ENCODE results near the gene TTC39B.
A peak's percentile ranks its signal among the peaks of the same experiment; 100 is the strongest.

The TTC39B gene

GRCh38 chr9:15300218-15300617 lies 6.8 kb downstream of the TTC39B start:
- no peak for DNase-seq

- DNase-seq, result peak; percentile 64
These were observed 7.6 kb downstream of the TTC39B start for GRCh38 chr9:15299374-15299939.

DNA sequence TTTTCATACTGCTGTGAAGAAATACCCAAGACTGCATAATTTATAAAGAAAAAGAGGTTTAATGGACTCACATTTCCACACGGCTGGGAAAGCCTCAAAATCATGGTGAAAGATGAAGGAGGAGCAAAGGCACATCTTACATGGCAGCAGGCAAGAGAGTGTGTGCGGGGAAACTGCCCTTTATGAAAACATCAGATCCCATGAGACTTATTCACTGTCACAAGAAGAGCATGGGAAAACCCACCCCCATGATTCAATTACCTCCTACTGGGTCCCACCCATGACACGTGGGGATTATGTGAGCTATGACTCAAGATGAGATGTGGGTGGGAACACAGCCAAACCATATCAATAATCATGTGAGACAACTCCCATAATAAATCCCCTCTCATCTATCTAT lies 8.7 kb downstream of the TTC39B start:
- no peak for DNase-seq

DNA sequence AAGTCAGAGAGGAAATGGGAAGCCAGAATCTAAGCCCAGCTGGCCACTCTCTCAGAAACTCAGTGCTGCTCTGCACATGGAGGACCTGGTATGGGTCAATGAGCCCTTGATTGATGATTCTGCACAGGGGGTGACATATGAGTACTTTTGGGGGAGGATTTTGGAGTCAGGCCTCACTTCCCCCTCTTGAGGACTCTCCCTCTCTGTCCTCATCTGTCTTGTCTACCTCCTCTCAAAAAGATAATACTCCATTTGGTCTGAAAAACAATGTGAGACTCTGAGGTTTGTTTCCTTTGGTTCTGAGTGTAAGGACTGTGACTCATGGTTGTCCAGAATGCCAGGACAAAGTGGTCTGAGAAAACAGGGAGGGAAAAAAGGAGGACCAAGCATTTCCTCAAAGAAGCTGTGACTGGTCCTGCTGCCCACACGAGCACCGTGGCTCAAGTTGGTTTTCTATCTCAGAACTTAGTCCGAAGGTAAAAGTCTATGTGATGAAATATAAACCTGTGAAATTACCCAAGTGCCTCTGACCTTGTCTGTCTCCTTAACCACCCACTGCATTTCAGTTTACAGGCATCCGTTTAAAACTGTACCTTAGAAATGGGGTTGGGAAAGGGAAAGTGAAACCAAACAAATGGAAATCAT lies 11.1 kb downstream of the TTC39B start:
- peak; percentile 21 for DNase-seq

DNA sequence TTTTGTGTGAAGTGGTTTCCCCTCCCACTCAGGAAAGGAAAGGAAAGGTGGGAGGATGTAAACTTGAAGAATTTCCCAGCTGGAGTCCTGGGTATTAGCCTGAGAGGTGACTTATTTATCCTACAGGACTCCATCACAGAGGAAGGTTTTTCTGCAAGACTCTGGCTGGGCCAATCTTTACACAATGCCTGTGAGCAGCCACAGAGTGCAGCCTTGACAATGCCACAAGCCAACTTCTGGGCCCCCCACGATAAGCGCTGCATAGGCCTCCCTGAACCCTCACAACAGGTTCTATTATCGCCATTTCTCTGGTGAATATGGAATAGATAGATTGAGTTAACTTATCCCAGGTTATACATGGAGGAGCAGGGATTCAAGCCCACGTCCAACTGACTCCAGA lies 12.4 kb downstream of the TTC39B start:
- no peak for DNase-seq

DNA sequence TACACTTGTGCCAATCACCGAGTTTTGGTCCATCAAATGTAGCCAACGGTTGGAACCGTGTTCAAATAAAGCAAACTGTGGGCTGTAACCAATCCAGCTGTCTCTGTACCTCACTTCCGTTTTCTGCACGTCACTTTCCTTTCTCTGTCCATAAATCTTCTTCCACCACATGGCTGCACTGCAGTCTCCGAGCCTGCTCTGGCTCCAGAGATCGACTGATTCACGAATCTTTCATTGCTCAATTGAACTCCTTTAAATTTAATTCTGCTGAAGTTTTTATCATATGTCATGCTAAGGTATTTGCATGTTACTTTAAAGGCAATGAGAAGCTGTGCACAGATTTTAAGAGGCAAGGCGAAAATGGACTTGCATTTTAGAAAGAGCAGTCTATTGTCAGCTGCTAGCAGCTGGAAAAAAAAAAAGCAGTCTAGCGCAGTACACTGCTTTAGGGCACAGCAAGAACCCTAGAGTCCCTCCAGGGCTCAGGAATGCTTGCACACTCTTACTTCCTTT lies 13.2 kb downstream of the TTC39B start:
- DNase-seq, result peak; percentile 31

DNA sequence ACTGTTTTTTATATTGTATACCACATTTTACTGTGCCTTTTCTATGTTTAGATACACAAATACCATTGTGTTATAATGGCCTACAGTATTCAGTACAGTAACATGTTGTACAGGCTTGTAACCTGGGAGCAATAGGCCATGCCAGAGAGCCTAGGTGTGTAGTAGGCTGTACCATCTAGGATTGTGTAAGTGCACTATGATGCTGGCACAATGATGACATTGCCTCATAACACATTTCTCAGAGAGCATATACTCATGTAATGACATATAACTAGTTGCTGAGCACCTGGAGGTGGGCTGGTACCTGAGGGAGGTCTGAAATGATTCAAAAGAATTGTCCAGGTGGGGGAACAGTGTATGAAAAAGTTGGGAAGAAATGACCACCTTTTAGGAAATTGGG lies 13.9 kb downstream of the TTC39B start:
- DNase-seq, result no peak

DNA sequence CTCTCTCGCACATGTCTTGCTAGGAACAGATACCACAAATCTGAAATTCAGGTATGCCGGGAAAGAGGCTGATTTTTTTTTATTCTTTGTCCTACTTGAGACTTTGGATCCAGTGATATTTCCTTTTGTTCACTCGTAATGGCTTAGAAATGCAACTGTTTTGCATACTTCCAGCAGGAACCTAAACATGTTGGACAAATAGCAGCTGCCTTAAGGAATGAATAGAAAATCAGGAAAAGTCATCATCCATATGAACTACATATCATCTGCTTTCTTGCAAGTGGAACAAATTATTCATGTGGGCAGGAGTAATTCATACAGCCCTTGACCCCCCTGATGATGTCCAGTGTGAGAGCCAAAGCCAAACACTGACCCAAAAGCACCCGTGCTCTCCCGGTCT lies 17.4 kb downstream of the TTC39B start:
- DNase-seq, result no peak

- no peak for DNase-seq
These were observed 19.7 kb downstream of the TTC39B start for GRCh38 chr9:15287309-15287708.

DNA sequence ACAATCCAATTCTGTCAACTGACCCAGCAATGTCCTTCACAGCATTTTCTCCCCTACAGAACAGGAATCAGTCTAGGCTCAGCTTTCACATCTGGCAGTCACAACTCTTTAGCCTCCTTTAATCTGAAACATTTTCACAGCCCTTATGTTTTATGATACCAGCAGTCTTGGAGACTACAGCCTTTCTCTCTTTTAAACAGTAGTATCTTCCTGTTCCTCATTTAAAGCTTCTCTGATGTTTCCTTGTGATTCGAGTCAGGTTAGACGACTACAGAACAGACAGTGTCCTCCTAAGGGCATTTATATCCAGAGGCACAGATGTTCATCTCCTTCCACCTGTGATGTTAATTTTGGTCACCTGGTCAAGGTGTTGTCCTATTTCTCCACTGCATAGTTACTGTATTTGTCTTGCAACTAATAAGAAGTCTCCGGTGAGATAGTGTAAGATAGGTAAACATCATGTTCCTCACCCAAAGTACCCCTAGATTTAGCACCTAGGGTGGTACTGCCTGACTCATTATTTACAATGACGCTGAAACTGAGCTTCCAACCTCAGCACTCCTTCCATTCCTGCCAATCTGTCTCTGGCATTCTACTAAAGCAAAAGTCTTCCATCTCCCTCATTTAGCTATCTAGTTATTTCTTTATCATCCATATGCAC lies 20.7 kb downstream of the TTC39B start:
- DNase-seq, result no peak

- no peak for DNase-seq
These were observed 24.3 kb downstream of the TTC39B start for GRCh38 chr9:15282567-15283285.

GRCh38 chr9:15280647-15281046 lies 26.4 kb downstream of the TTC39B start:
- DNase-seq, result no peak

DNA sequence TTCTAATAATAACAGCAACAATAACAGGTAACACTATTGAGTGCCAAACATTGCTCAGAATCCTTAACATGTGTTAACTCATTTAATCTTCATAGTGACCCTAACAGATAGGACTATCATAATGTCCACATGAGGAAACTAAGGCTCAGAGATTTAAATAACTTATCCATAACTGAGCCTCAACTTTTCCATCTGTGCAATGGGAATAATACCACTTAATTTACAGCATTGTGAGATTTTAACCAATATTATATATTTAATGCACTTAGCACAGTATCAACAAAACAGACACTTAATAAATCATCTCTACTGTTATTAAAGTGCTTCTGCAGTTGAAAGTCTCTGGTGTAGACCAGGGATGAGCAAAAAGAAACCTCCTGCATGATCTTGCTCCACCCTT lies 28.2 kb downstream of the TTC39B start:
- no peak for DNase-seq

DNA sequence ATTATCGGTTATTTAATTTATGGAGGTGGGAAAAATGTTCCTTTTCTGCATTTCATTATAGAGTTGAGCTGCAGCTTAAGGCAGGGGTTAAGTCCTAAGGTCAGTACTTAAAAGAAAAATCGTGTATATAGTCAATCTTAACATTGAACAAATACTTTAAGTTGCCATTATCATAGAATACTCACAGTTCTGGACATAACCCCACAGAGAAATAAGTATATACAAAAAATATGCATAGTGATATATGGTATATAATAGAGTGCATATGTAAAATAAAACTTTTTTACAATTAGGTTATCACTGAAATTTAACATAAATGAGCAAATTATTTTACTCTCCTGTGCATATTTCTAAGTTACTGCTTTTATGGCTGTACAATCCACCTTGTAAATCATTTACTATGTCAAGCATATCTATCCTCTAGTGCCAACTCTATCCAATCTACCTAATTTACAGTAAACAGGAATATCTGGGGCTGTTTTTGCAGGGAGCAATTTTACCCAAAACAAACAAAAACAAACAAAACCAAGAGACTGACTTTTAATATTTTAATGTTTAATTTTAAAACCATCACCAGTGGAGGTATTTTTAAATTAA lies 28.8 kb downstream of the TTC39B start:
- no peak for DNase-seq

GRCh38 chr9:15277400-15278090 lies 29.5 kb downstream of the TTC39B start:
- DNase-seq, result no peak

DNA sequence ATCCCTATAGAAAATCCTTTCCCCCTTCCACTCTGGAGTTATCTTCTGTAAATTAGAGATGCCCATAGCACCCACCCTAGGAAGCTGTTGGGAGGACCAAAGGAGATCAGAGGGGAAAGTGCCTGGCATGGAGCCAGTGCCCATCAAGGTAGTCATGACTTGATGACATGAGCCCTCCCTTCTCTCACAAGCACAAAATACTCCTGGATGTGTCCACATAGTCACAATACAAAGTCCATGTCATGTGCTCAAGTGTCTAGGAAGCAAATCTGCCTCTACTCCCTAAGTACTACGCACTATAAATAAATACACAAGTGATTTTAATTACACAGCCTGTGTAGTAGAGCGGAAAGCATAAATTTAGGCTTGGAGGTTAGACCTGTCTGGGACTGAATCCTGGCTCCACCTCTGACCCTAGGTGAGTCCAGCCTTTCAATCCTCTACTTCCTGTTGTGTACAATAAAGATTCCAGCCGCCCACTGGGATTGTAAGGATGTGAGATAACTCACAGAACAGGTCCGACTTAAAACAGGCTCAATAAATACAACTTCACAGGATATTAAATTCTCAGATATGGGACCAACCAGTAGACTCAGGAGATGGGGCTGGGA lies 30.6 kb downstream of the TTC39B start:
- DNase-seq, result no peak

DNA sequence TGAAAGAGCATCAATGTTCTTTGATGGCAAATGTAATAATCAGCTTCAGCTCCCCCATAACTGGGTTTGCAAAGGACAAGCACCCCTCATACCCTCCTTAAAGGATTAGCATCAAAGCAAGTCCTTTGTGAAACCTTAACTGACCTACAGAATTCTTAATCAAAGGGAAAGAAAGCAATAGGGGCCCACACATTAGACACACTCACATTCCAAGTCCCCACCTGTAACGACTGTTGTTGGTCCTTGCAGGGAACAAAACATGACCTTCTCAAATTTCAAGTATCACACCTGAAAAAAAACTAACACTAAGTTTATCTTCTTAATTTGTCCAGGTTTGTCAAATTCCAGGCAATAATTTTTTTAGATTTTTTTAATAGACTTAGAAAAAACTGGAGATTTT lies 32.6 kb downstream of the TTC39B start:
- no peak for DNase-seq

DNA sequence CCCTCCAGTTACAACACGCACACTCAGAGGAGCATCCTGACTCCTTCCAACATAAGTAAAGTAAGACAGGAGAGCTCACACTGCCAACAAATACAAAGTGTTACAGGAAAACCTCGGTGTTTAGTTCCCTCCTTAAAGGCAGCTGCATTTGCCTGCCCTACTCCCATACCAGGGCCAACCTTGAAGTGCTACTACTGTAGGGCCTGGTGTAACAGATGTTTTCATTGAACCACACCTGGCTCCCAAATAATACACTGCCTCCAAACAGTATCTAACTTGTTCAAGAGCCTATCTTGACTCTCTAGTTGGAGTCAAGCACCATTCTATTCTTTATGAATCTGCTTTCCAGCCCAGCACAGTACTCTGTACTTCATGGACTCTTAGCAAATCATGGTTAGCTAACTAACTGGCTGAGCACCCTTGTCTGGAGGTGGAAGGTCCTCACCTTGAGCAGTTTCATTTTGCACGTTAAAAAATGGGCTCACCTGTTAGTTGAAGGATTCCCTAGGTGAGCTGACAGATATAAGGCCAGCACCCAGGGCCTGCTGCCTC lies 34.6 kb downstream of the TTC39B start:
- no peak for DNase-seq

- DNase-seq, result peak; percentile 31
These were observed 35.6 kb downstream of the TTC39B start for GRCh38 chr9:15271403-15271802.

- no peak for DNase-seq
These were observed 38.2 kb downstream of the TTC39B start for GRCh38 chr9:15268782-15269181.

DNA sequence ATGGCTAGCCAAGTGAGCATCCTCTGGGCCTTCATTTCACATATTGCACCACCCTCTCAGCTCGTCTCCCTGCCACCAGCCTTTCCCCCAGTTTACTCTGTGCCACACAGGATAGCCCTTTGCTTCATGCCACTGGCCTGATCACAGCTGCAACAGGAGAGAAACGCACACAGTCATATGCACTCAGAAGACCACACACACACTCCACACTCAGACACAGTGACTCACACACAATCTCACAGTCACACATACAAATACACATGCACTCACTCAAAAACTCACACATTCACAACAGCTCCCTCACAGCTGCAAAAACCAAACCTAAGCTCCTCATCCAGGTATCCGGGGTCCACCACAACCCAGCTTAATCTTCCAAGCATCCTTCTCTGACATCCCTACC lies 38.7 kb downstream of the TTC39B start:
- DNase-seq, result no peak

- DNase-seq, result no peak
These were observed 42.1 kb downstream of the TTC39B start for GRCh38 chr9:15264918-15265317.
